Neural progenitor cell (in vitro differentiated cells): ENCODE results near the gene TRPV5. TPM values are rescaled to one million over a fixed set of nuclear protein-coding genes. Genes with fewer than 3 reads are reported as not detected.

Experiments
- DNase-seq: peaks from one replicate; pipeline ENCODE4 v3.0.0-alpha.2; 2016; ENCODE audit warnings: low spot score
- H2AFZ ChIP-seq: fragments of 200-600 bp; sonication (generic); replicated peaks from 2 replicates; pipeline ENCODE4 v1.6.1; 2016; ENCODE audit warnings: antibody characterized with exemption
- H3F3A ChIP-seq: fragments of 200-600 bp; sonication (generic); 2 replicates; pipeline ENCODE4 v1.6.1; 2016; ENCODE audit warnings: antibody characterized with exemption, low read depth
- H3K27ac ChIP-seq: fragments of 200-600 bp; sonication (generic); 2 replicates; pipeline ENCODE4 v1.5.1; 2016; ENCODE audit warnings: mild to moderate bottlenecking
- H3K27me3 ChIP-seq: fragments of 200-600 bp; sonication (generic); 2 replicates; pipeline ENCODE4 v1.6.1; 2016; ENCODE audit warnings: mild to moderate bottlenecking, moderate library complexity
- H3K36me3 ChIP-seq: fragments of 200-600 bp; sonication (generic); 2 replicates; pipeline ENCODE4 v1.5.1; 2016
- H3K4me1 ChIP-seq: fragments of 200-600 bp; sonication (generic); 2 replicates; pipeline ENCODE4 v1.6.1; 2016; ENCODE audit warnings: mixed run types
- H3K4me2 ChIP-seq: fragments of 200-600 bp; sonication (generic); 2 replicates; pipeline ENCODE4 v1.6.1; 2016
- H3K4me3 ChIP-seq: fragments of 200-600 bp; sonication (generic); 2 replicates; pipeline ENCODE4 v1.5.1; 2016
- H3K79me2 ChIP-seq: fragments of 200-600 bp; sonication (generic); 2 replicates; pipeline ENCODE4 v1.6.1; 2016; ENCODE audit warnings: low read depth
- H3K9ac ChIP-seq: fragments of 200-600 bp; sonication (generic); 2 replicates; pipeline ENCODE4 v1.6.1; 2016
- H3K9me3 ChIP-seq: fragments of 200-600 bp; sonication (generic); 2 replicates; pipeline ENCODE4 v1.5.1; 2016; ENCODE audit warnings: low read depth
- H4K20me1 ChIP-seq: fragments of 200-600 bp; sonication (generic); 2 replicates; pipeline ENCODE4 v1.6.1; 2016; ENCODE audit warnings: low read depth
- H3K27ac Mint-ChIP-seq: 3 replicates; pipeline ENCODE4 v1.8.0; 2021; ENCODE audit warnings: mixed read lengths
- H3K27me3 Mint-ChIP-seq: 2 replicates; pipeline ENCODE4 v1.8.0; 2022; ENCODE audit warnings: low read depth, mild to moderate bottlenecking, inconsistent platforms, moderate library complexity, mixed read lengths; ENCODE audit not compliant: insufficient read depth
- H3K36me3 Mint-ChIP-seq: 3 replicates; pipeline ENCODE4 v1.8.0; 2021; ENCODE audit warnings: mixed read lengths
- H3K4me1 Mint-ChIP-seq: 3 replicates; pipeline ENCODE4 v1.8.0; 2021; ENCODE audit warnings: mixed read lengths
- H3K4me3 Mint-ChIP-seq: 3 replicates; pipeline ENCODE4 v1.8.0; 2021; ENCODE audit warnings: mild to moderate bottlenecking, moderate library complexity, mixed read lengths
- H3K9me3 Mint-ChIP-seq: 3 replicates; pipeline ENCODE4 v1.8.0; 2020; ENCODE audit warnings: mixed read lengths
- CTCF ChIP-seq: fragments of 200-600 bp; sonication (generic); IDR thresholded peaks from 2 replicates; pipeline ENCODE4 v1.5.1; 2017; ENCODE audit warnings: antibody characterized with exemption, mild to moderate bottlenecking
- EZH2 ChIP-seq: fragments of 200-600 bp; sonication (generic); IDR thresholded peaks from 2 replicates; pipeline ENCODE4 v1.6.1; 2017; ENCODE audit warnings: antibody characterized with exemption, mild to moderate bottlenecking, moderate library complexity
- EZH2phosphoT487 ChIP-seq: fragments of 200-600 bp; sonication (generic); IDR thresholded peaks from 2 replicates; pipeline ENCODE4 v1.6.1; 2017; ENCODE audit warnings: antibody characterized with exemption
- total RNA-seq: library from RNA; depleted of rRNA; stranded (reverse); fragments of >200 nt; gene quantifications from 2 replicates; pipeline ENCODE4 v1.2.3, GENCODE V29; 2015; ENCODE audit warnings: low replicate concordance

TRPV5 gene
- total RNA-seq, 1 donor from 2014 or later, result not detected

DNA sequence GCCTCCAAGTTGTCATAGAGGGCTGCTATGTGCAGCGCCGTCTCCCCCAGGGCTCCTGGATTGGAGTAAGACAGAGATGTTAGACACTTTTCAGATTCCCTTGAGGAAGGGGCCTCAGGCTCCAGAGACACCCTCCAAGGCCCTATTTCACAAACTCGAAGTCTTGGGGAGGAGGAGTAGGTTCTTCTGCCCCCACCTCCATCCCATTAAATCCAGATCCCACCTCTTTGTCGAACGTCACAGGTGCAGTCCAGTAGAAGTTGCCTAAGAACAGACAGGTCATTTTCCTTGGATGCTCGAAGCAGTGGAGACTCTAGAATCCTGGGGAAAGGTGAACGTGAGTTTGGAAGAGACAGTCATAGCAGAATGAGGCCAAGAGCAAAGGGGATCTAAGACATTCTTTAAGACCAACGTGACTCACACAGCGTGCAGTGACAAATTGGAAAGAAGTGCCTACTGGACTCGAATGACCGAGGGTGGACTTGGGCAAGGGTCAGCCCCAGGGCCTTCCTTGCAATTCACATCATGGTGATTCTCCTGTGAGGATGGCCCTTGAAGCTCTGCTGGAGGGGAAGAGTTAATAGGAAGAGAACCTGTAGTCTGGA is 3.3 kb downstream of the TRPV5 start:
- peaks cover 4% of the 10 kb centered on the region for H3K27me3 Mint-ChIP-seq
- Histone ChIP-seq H3K9me3 (no peaks in the 10 kb centered on the region), H3K9ac (no peak overlapping the region), H3F3A (no peaks in the 10 kb centered on the region), H3K36me3 (no peaks in the 10 kb centered on the region), H4K20me1 (no peaks in the 10 kb centered on the region), H3K4me3 (no peak overlapping the region), H3K79me2 (no peaks in the 10 kb centered on the region), H3K4me2 (no peak overlapping the region), H2AFZ (no peak overlapping the region), H3K4me1 (no peaks in the 10 kb centered on the region), H3K27ac (no peak overlapping the region), H3K27me3 (no peaks in the 10 kb centered on the region)
- no peak overlapping the region for H3K4me3 Mint-ChIP-seq
- peaks cover 3% of the 10 kb centered on the region for H3K9me3 Mint-ChIP-seq
- TF ChIP-seq EZH2phosphoT487, result no peak
- TF ChIP-seq CTCF, result no peak
- no peak for TF ChIP-seq EZH2
- no peaks in the 10 kb centered on the region for H3K4me1 Mint-ChIP-seq
- no peak for DNase-seq
- no peaks in the 10 kb centered on the region for H3K36me3 Mint-ChIP-seq
- no peak overlapping the region for H3K27ac Mint-ChIP-seq

- H3K4me2 ChIP-seq, result no peak overlapping the region
- Mint-ChIP-seq H3K9me3 (peaks cover 3% of the 10 kb centered on the region), H3K36me3 (no peaks in the 10 kb centered on the region), H3K4me1 (no peaks in the 10 kb centered on the region), H3K4me3 (no peak overlapping the region), H3K27ac (no peak overlapping the region), H3K27me3 (peaks cover 5% of the 10 kb centered on the region)
- TF ChIP-seq CTCF (no peak), EZH2phosphoT487 (no peak), EZH2 (no peak)
- H3F3A ChIP-seq, result no peaks in the 10 kb centered on the region
- H3K4me3 ChIP-seq, result no peak overlapping the region
- DNase-seq, result no peak
- H3K4me1 ChIP-seq, result no peaks in the 10 kb centered on the region
- no peaks in the 10 kb centered on the region for H3K36me3 ChIP-seq
- no peaks in the 10 kb centered on the region for H3K27me3 ChIP-seq
- no peaks in the 10 kb centered on the region for H3K79me2 ChIP-seq
- no peak overlapping the region for H3K27ac ChIP-seq
- no peak overlapping the region for H3K9ac ChIP-seq
- H3K9me3 ChIP-seq, result no peaks in the 10 kb centered on the region
- no peaks in the 10 kb centered on the region for H4K20me1 ChIP-seq
- H2AFZ ChIP-seq, result no peak overlapping the region
Observed at GRCh38 chr7:142927949-142928348, 5.6 kb downstream of the TRPV5 start.

GRCh38 chr7:142927085-142927745 is 6.3 kb downstream of the TRPV5 start:
- Mint-ChIP-seq H3K4me3 (no peak overlapping the region), H3K4me1 (no peaks in the 10 kb centered on the region), H3K27me3 (peaks cover 5% of the 10 kb centered on the region), H3K36me3 (no peaks in the 10 kb centered on the region), H3K9me3 (peaks cover 3% of the 10 kb centered on the region), H3K27ac (no peak overlapping the region)
- Histone ChIP-seq H3K4me1 (no peaks in the 10 kb centered on the region), H3K27ac (no peak overlapping the region), H3K27me3 (no peaks in the 10 kb centered on the region), H3F3A (no peaks in the 10 kb centered on the region), H3K4me3 (no peak overlapping the region), H3K9me3 (no peaks in the 10 kb centered on the region), H3K9ac (no peak overlapping the region), H2AFZ (no peak overlapping the region), H3K36me3 (no peaks in the 10 kb centered on the region), H4K20me1 (no peaks in the 10 kb centered on the region), H3K79me2 (no peaks in the 10 kb centered on the region), H3K4me2 (no peak overlapping the region)
- no peak for DNase-seq
- TF ChIP-seq EZH2phosphoT487 (no peak), CTCF (no peak), EZH2 (no peak)
